Osteocyte (in vitro differentiated cells): ENCODE measurements around the gene ARHGEF37. TPM values are rescaled to one million over a fixed set of nuclear protein-coding genes. Genes with fewer than 3 reads are reported as not detected.

Source experiments
- DNase-seq: peaks from one replicate; pipeline ENCODE4 v3.0.0; 2021; ENCODE audit warnings: mixed read lengths; ENCODE audit not compliant: unreplicated experiment; ENCODE audit errors: extremely low spot score
- H3K27ac Mint-ChIP-seq: one replicate; pipeline ENCODE4 v1.8.0; 2021; ENCODE audit warnings: mild to moderate bottlenecking, mixed read lengths; ENCODE audit not compliant: unreplicated experiment
- H3K27me3 Mint-ChIP-seq: one replicate; pipeline ENCODE4 v1.8.0; 2021; ENCODE audit warnings: mixed read lengths; ENCODE audit not compliant: unreplicated experiment
- H3K36me3 Mint-ChIP-seq: one replicate; pipeline ENCODE4 v1.8.0; 2021; ENCODE audit warnings: mixed read lengths; ENCODE audit not compliant: unreplicated experiment
- H3K4me1 Mint-ChIP-seq: one replicate; pipeline ENCODE4 v1.8.0; 2021; ENCODE audit warnings: mixed read lengths; ENCODE audit not compliant: unreplicated experiment
- H3K4me3 Mint-ChIP-seq: one replicate; pipeline ENCODE4 v1.8.0; 2021; ENCODE audit warnings: mild to moderate bottlenecking, moderate library complexity, mixed read lengths; ENCODE audit not compliant: unreplicated experiment
- H3K9me3 Mint-ChIP-seq: one replicate; pipeline ENCODE4 v1.8.0; 2021; ENCODE audit warnings: mixed read lengths; ENCODE audit not compliant: unreplicated experiment
- CTCF ChIP-seq: fragments of 200-600 bp; sonication (generic); IDR thresholded peaks from 2 replicates; pipeline ENCODE4 v1.5.0; 2021; ENCODE audit warnings: antibody characterized with exemption, mild to moderate bottlenecking, moderate library complexity
- total RNA-seq: library from RNA; stranded (reverse); gene quantifications from 2 replicates; pipeline ENCODE4 v1.2.1, GENCODE V29; 2021

Gene ARHGEF37
- total RNA-seq, 1 donor from 2014 or later: 8.9 TPM

GRCh38 chr5:149576021-149576420 lies 5.3 kb upstream of the ARHGEF37 start:
- H3K27me3 Mint-ChIP-seq: no peaks in the 10 kb centered on the region
- H3K36me3 Mint-ChIP-seq: no peaks in the 10 kb centered on the region
- H3K4me1 Mint-ChIP-seq: peaks cover 25% of the 10 kb centered on the region
- TF ChIP-seq CTCF: no peak
- no peak overlapping the region for H3K27ac Mint-ChIP-seq
- H3K9me3 Mint-ChIP-seq: no peaks in the 10 kb centered on the region
- H3K4me3 Mint-ChIP-seq: no peak overlapping the region
- DNase-seq: no peak

GRCh38 chr5:149578896-149579295 lies 2.4 kb upstream of the ARHGEF37 start:
- H3K27ac Mint-ChIP-seq: peak overlapping the region; percentile 45
- H3K36me3 Mint-ChIP-seq: no peaks in the 10 kb centered on the region
- H3K9me3 Mint-ChIP-seq: no peaks in the 10 kb centered on the region
- H3K4me3 Mint-ChIP-seq: no peak overlapping the region
- peaks cover 46% of the 10 kb centered on the region for H3K4me1 Mint-ChIP-seq
- no peak for TF ChIP-seq CTCF
- DNase-seq: no peak
- no peaks in the 10 kb centered on the region for H3K27me3 Mint-ChIP-seq

GRCh38 chr5:149580808-149581191 lies 498 bp upstream of the ARHGEF37 start:
- Mint-ChIP-seq H3K9me3 (no peaks in the 10 kb centered on the region), H3K4me3 (peak overlapping the region; percentile 71), H3K36me3 (no peaks in the 10 kb centered on the region), H3K27ac (peak overlapping the region; percentile 85), H3K27me3 (no peaks in the 10 kb centered on the region), H3K4me1 (peaks cover 50% of the 10 kb centered on the region)
- DNase-seq: no peak
- no peak for TF ChIP-seq CTCF

- DNase-seq: no peak
- no peaks in the 10 kb centered on the region for H3K36me3 Mint-ChIP-seq
- H3K4me1 Mint-ChIP-seq: peaks cover 58% of the 10 kb centered on the region
- TF ChIP-seq CTCF: no peak
- no peaks in the 10 kb centered on the region for H3K9me3 Mint-ChIP-seq
- H3K4me3 Mint-ChIP-seq: peak overlapping the region; percentile 71
- H3K27me3 Mint-ChIP-seq: no peaks in the 10 kb centered on the region
- peak overlapping the region; percentile 93 for H3K27ac Mint-ChIP-seq
Measured at GRCh38 chr5:149581931-149582768, 852 bp downstream of the ARHGEF37 start.

GRCh38 chr5:149583394-149583793 lies 2.1 kb downstream of the ARHGEF37 start:
- no peaks in the 10 kb centered on the region for H3K9me3 Mint-ChIP-seq
- peaks cover 63% of the 10 kb centered on the region for H3K4me1 Mint-ChIP-seq
- H3K4me3 Mint-ChIP-seq: no peak overlapping the region
- H3K27me3 Mint-ChIP-seq: no peaks in the 10 kb centered on the region
- peak overlapping the region; percentile 78 for H3K27ac Mint-ChIP-seq
- no peaks in the 10 kb centered on the region for H3K36me3 Mint-ChIP-seq
- DNase-seq: no peak
- no peak for TF ChIP-seq CTCF
